CD4-positive, CD25-positive, alpha-beta regulatory T cell (primary cell): ENCODE results near the gene PPIP5K1. TPM values are rescaled to one million over a fixed set of nuclear protein-coding genes. Genes with fewer than 3 reads are reported as not detected.
"Not testable (repeated sequence)": the region's sequence is repeated elsewhere in the genome, so short reads cannot be mapped to it uniquely, and the experiment has no call there.

Experiments used
- ATAC-seq, 2 donors: fragments of 150-1000 bp; cut with Tn5 transposase; one replicate each; pipeline ENCODE4 v1.10.0; 2021; ENCODE audit warnings: low read depth in 2 of 2, moderate number of reproducible peaks in 2 of 2, moderate library complexity in 1 of 2
- DNase-seq, 3 donors: peaks; one replicate each; pipeline versions ENCODE4 v3.0.0 to v3.0.0-alpha.2; 2012 to 2022; ENCODE audit warnings: mixed read lengths in 1 of 3
- H3K27ac ChIP-seq: one replicate; pipeline ENCODE4 v1.7.0; 2013; ENCODE audit warnings: mild to moderate bottlenecking, low read length; ENCODE audit not compliant: insufficient read depth, poor library complexity, severe bottlenecking
- H3K27me3 ChIP-seq: one replicate; pipeline ENCODE4 v1.7.0; 2013; ENCODE audit warnings: low read length; ENCODE audit not compliant: control insufficient read depth, insufficient read depth
- H3K36me3 ChIP-seq: one replicate; pipeline ENCODE4 v1.7.0; 2013; ENCODE audit warnings: mild to moderate bottlenecking, low read length, moderate library complexity; ENCODE audit not compliant: control insufficient read depth, insufficient read depth
- H3K4me1 ChIP-seq: 2 replicates; pipeline ENCODE4 v1.7.0; 2013; ENCODE audit warnings: mild to moderate bottlenecking, low read length; ENCODE audit not compliant: insufficient read depth, control insufficient read depth, poor library complexity, severe bottlenecking
- H3K4me3 ChIP-seq: one replicate; pipeline ENCODE4 v1.7.0; 2013; ENCODE audit warnings: low read depth, mild to moderate bottlenecking, low read length, moderate library complexity
- H3K9me3 ChIP-seq, 2 experiments: 1 replicate in 1 of 2; 2 replicates in 1 of 2; pipeline ENCODE4 v1.7.0; 2013; ENCODE audit warnings: low read length in 2 of 2, mild to moderate bottlenecking in 1 of 2, moderate library complexity in 1 of 2; ENCODE audit not compliant: control insufficient read depth in 2 of 2
- H3K27ac Mint-ChIP-seq, 3 donors: one replicate each; pipeline ENCODE4 v1.8.0; 2020 to 2022; ENCODE audit warnings: mild to moderate bottlenecking in 3 of 3, mixed read lengths in 3 of 3, moderate library complexity in 2 of 3
- H3K27me3 Mint-ChIP-seq: one replicate; pipeline ENCODE4 v1.8.0; 2022; ENCODE audit warnings: mild to moderate bottlenecking, mixed read lengths
- H3K36me3 Mint-ChIP-seq: one replicate; pipeline ENCODE4 v1.8.0; 2020; ENCODE audit warnings: mixed read lengths
- H3K4me1 Mint-ChIP-seq, 4 donors: one replicate each; pipeline ENCODE4 v1.8.0; 2020 to 2022; ENCODE audit warnings: mixed read lengths in 4 of 4, mild to moderate bottlenecking in 1 of 4
- H3K4me3 Mint-ChIP-seq, 4 donors: one replicate each; pipeline ENCODE4 v1.8.0; 2020 to 2022; ENCODE audit warnings: mild to moderate bottlenecking in 4 of 4, mixed read lengths in 4 of 4, moderate library complexity in 3 of 4
- H3K9me3 Mint-ChIP-seq, 7 donors: one replicate each; pipeline ENCODE4 v1.8.0; 2020 to 2022; ENCODE audit warnings: mixed read lengths in 7 of 7, mild to moderate bottlenecking in 3 of 7, moderate library complexity in 2 of 7
- polyA plus RNA-seq, 4 donors: library from polyadenylated mRNA; unstranded; fragments of 300-500 nt; fragmentation: Illumina TruSeq; gene quantifications; one replicate each; pipeline ENCODE4 v1.2.3, GENCODE V29; 2021
- total RNA-seq: library from RNA; stranded (reverse); gene quantifications from one replicate; pipeline ENCODE4 v1.2.3, GENCODE V29; 2022

The PPIP5K1 gene
- total and polyA plus RNA-seq, 5 donors from 2014 or later, result 4.3 to 34.0 (median 6.2) TPM

DNA sequence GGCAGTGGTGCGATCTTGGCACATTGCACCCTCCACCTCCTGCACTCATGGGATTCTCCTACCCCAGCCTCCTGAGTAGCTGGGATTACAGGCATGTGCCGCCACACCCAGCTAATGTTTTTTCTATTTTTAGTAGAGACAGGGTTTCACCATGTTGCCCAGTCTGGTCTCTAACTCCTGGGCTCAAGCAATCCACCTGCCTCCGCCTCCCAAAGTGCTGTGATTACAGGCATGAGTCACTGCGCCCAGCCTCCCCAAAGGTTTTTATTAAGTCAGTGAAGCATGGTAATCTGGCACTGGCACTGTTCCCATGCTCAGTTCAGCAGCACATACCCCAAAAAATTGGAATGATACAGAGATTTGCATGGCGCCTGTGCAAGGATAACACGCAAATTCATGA lies 12.2 kb upstream of the PPIP5K1 start:
- not testable (repeated sequence) for H3K36me3 ChIP-seq, H3K4me3 Mint-ChIP-seq, H3K27me3 ChIP-seq, H3K27ac ChIP-seq, H3K9me3 ChIP-seq, H3K4me3 ChIP-seq, ATAC-seq, H3K4me1 ChIP-seq, H3K36me3 Mint-ChIP-seq, DNase-seq, H3K4me1 Mint-ChIP-seq, H3K9me3 Mint-ChIP-seq, H3K27ac Mint-ChIP-seq
- H3K27me3 Mint-ChIP-seq, result peaks cover 34% of the 10 kb centered on the region

DNA sequence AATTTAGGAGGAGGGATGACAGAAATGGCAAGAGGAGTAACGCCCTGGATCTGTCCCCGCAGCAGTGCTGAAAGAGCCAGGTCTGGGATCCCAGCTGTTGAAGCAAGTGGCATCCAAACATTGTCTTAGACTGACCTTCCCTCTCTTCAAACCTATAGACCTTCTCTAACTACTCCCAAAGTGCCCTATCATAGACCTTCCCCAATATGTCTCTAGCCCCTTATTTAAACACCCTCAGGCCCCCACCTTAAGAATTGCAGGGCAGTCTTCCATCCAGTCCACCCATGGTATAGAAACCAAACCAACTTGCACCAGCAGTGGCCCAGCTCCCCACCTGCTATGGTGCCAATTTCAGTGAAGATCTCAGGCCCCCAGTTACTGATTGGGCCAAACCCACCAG lies 10.2 kb upstream of the PPIP5K1 start:
- H3K27me3 ChIP-seq, H3K4me3 Mint-ChIP-seq, H3K9me3 Mint-ChIP-seq, H3K27ac Mint-ChIP-seq, H3K36me3 Mint-ChIP-seq, H3K4me1 Mint-ChIP-seq, H3K9me3 ChIP-seq, H3K4me3 ChIP-seq, H3K4me1 ChIP-seq, DNase-seq, ATAC-seq, H3K36me3 ChIP-seq, H3K27ac ChIP-seq: not testable (repeated sequence)
- H3K27me3 Mint-ChIP-seq, result peaks cover 40% of the 10 kb centered on the region

DNA sequence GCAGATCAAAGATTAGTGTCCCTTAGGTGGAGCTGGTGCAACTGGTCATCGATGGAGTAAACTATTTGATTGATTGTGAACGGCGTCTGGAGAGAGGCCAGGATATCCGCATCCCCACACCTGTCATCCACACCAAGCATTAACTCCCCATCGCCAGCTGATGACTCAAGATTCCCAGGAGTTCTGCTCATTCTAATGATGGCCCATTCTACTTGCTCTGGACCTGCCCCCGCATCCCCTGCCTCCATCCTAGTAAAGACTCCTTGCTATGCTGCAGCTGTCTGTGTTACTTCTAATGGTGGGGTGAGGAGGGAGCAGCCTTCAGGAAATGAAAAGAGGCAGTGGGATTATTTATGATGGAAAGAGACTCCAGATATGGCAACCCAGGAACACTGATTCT lies 9.1 kb upstream of the PPIP5K1 start:
- H3K27ac ChIP-seq, ATAC-seq, H3K27me3 ChIP-seq, H3K36me3 ChIP-seq, H3K4me3 ChIP-seq, DNase-seq, H3K9me3 ChIP-seq, H3K4me3 Mint-ChIP-seq, H3K27ac Mint-ChIP-seq, H3K36me3 Mint-ChIP-seq, H3K4me1 Mint-ChIP-seq, H3K4me1 ChIP-seq, H3K9me3 Mint-ChIP-seq: not testable (repeated sequence)
- peaks cover 40% of the 10 kb centered on the region for H3K27me3 Mint-ChIP-seq

DNA sequence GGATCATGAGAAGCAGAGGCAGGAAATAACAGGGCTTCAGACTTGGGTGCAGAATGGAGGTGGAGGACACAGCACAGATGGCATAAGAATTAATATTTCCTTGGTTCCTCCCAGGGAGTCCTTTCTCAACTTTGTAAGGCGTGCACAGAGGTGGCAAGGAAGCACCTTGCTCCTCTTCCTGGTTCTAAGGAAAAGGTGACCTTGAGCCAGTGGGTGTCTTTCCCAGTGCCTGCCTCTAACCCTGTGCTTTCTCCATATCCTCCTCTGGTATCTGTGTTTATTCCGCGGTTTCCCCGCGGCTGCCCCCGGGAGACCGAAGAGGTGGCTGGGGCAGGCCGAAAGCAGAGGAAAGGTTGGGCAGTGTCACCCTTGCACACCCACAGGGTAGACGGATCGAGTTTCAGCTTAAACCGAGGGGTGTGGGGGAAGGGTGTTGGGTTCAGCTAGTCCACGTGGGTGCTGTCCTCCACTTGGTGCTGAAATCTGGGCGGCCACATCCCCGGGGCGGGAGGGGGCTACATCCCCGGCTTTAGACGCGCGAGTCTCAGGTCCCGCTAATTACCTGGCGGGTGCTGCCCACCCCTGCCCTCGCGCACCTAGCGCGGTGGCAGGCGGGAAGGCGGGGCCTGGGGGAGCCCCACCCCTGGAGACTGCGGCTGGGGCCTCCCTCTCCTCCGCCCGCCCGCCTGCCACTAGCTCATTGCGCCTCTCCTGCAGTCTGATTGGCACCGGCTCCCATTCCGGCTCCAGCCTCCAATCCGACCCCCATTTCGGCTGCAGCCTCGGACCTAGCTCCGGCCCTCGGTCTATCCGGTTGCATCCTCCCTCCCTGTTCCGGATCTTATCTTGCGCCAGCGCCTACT lies 3.6 kb upstream of the PPIP5K1 start, which contains the start of gene CKMT1B:
Gene CKMT1B (plus strand): TSS at position 700 of the 863 bp plus-strand sequence. CDS start 192 bp downstream, outside the sequence.
- H3K27ac Mint-ChIP-seq, H3K4me3 Mint-ChIP-seq, DNase-seq, ATAC-seq, H3K4me1 Mint-ChIP-seq, H3K4me1 ChIP-seq, H3K36me3 ChIP-seq, H3K4me3 ChIP-seq, H3K27ac ChIP-seq, H3K27me3 ChIP-seq, H3K36me3 Mint-ChIP-seq, H3K9me3 Mint-ChIP-seq, H3K9me3 ChIP-seq: not testable (repeated sequence)
- peaks cover 10% of the 10 kb centered on the region for H3K27me3 Mint-ChIP-seq

DNA sequence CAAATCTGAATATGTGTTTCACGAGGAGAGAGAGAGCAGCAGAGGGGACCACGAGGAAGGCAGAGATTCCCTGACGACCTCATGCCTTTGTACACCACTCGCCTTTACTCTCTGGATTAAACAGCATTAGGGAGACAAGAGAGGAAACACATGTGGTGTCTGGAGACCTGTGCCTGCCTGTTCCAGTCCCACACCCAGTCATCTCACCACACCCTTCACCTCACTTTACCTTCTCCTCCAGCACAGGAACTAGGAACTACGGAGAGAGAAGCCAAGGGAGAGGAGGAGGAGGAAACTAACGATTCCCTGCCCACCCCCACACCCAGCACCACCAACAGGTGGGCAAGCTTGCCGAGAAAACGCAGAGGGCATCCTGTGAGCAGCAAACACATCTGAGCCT lies 2.8 kb upstream of the PPIP5K1 start:
- H3K27ac ChIP-seq, H3K9me3 Mint-ChIP-seq, H3K27me3 ChIP-seq, ATAC-seq, H3K27ac Mint-ChIP-seq, H3K36me3 Mint-ChIP-seq, H3K36me3 ChIP-seq, H3K9me3 ChIP-seq, H3K4me1 ChIP-seq, H3K4me3 ChIP-seq, DNase-seq, H3K4me3 Mint-ChIP-seq, H3K4me1 Mint-ChIP-seq: not testable (repeated sequence)
- H3K27me3 Mint-ChIP-seq, result peaks cover 10% of the 10 kb centered on the region

DNA sequence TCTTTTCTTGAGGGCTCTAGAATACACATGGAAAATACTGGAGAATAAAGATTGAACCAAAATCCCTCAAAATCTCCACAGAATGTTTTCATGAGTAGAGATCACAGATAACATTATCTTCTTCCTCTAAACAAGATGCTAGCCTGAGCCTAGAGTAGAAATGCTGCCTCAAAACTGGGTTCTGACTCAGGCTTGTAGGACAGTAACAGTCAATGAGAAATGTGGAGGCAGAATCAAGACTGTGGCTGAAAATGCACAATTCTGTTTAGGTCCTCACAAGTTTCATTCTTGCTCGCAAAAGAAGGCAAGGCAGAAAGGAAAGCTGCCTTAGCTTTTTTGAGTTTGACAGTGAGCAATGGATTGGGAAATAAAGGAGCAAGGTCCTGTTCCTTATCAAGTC lies 15.4 kb downstream of the PPIP5K1 start:
- not testable (repeated sequence) for H3K9me3 Mint-ChIP-seq, H3K27ac ChIP-seq, H3K4me3 Mint-ChIP-seq, H3K27ac Mint-ChIP-seq, H3K27me3 Mint-ChIP-seq, H3K36me3 Mint-ChIP-seq, H3K9me3 ChIP-seq, DNase-seq, H3K4me1 Mint-ChIP-seq, H3K4me3 ChIP-seq, H3K4me1 ChIP-seq, H3K36me3 ChIP-seq, H3K27me3 ChIP-seq, ATAC-seq

DNA sequence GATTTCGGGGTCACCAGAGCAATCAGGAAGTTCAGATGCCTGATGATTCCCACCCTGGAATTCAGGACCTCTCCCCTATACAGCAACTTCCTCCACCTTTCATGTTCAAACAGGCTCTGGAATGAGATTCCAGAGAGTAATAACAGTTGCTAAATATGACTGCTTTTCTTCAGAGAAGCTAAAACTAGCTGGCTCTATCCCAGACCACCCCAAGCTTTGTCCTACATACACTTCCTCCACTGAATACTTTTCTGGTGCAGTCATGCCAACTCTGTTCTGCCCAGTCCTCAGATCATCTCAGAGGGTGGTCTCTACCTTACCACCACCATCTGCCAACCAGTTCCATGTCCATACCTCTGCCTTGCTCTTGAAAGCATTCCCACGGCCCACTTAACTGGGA lies 23.4 kb downstream of the PPIP5K1 start:
- H3K4me3 ChIP-seq, H3K36me3 Mint-ChIP-seq, DNase-seq, H3K36me3 ChIP-seq, H3K4me1 ChIP-seq, H3K4me3 Mint-ChIP-seq, H3K27me3 ChIP-seq, H3K27ac ChIP-seq, H3K9me3 ChIP-seq, H3K9me3 Mint-ChIP-seq, ATAC-seq, H3K27ac Mint-ChIP-seq, H3K27me3 Mint-ChIP-seq, H3K4me1 Mint-ChIP-seq: not testable (repeated sequence)

DNA sequence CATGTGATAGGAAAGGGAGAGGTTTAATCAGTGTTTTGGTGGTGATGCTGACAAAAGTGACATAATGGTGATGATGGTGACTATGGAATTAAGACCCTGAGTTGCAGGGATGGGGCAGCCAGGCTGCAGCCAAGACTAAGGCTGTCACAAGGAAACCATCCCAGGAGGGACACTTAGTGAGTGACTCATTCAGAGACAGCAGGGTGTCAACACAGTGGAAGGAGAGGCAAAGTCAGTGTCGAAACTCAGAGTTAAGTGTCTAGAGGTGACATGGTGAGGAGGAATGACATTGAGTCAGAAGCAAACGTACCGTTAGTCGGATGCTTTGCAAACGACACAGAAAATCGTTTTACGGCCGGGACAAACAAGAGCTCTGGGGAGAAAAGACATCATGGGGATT lies 26.2 kb downstream of the PPIP5K1 start:
- not testable (repeated sequence) for H3K27me3 ChIP-seq, H3K4me3 ChIP-seq, H3K27ac ChIP-seq, H3K4me3 Mint-ChIP-seq, H3K27me3 Mint-ChIP-seq, H3K36me3 Mint-ChIP-seq, H3K9me3 Mint-ChIP-seq, H3K4me1 ChIP-seq, H3K9me3 ChIP-seq, H3K4me1 Mint-ChIP-seq, ATAC-seq, H3K36me3 ChIP-seq, H3K27ac Mint-ChIP-seq, DNase-seq
